Left cardiac atrium (tissue), 4 donors: ENCODE results near the gene UBE2H. TPM values are rescaled to one million over a fixed set of nuclear protein-coding genes. Genes with fewer than 3 reads are reported as not detected.
"Not testable (repeated sequence)": the region's sequence is repeated elsewhere in the genome, so short reads cannot be mapped to it uniquely, and the experiment has no call there.

ENCODE experiments used
- ATAC-seq, 2 donors: fragments of 200-7000 bp; cut with Tn5 transposase; one replicate each; pipeline ENCODE4 v1.9.1; 2020; ENCODE audit warnings: mild to moderate bottlenecking in 2 of 2, moderate library complexity in 2 of 2
- DNase-seq: peaks from one replicate; pipeline ENCODE4 v3.0.0-alpha.2; 2020
- intact Hi-C, 2 donors: fragments of 100-400 bp; cut with DNase I; formaldehyde crosslinking; loops; one replicate each; pipeline versions ENCODE4 v1.14.1 to v1.15.1; 2022 to 2023
- long read RNA-seq: library from polyadenylated mRNA; unstranded; transcript quantifications from one replicate; pipeline ENCODE4 v2.0.0, GENCODE V29; 2021
- total RNA-seq, 2 donors: library from RNA; stranded (reverse); fragmentation: NEBNext Ultra II Directional; extraction: Animal tissue kit (Norgen Biotek cat#: 25700); gene quantifications; one replicate each; pipeline ENCODE4 v1.2.1, GENCODE V29; 2021
- donor health status: DM: no; HTN: yes; CAD: no.
- donor health status: DM: no; HTN: yes; CAD: no; lungs with severe emphysema.
- donor health status: DM: yes; HTN: yes; CAD: no.
- donor health status: Dilated cardiomyopathy.

The UBE2H gene
- total RNA-seq, result 10 to 100 TPM; 65.5 to 77.8 TPM
- long read RNA-seq, full-length matches to known transcripts, result 2 of 11 reads
- long read RNA-seq, partial matches to known transcripts, result 0 of 11 reads
- long read RNA-seq, other reads (novel, unspliced or antisense), result 9 of 11 reads

- peak; percentile 91 to 93 for ATAC-seq
- intact Hi-C loops, result loop anchor here in 1 of 2 donors (5.0 kb wide), 1 partner anchor 86 kb away; no protein-coding TSS in a partner anchor
- peak; percentile 91 for DNase-seq
These were observed at the start of gene UBE2H for GRCh38 chr7:129952653-129953560. Gene UBE2H (minus strand): TSS chr7:129952960. CDS start chr7:129952555, 405 bp downstream.

- intact Hi-C loops, result no loop called here
- DNase-seq (no peak), ATAC-seq (no peak)
These were observed 45.7 kb upstream of the UBE2H start for GRCh38 chr7:129998446-129998845.

- intact Hi-C loops, result no loop called here
- ATAC-seq, result no peak
- no peak for DNase-seq
These were observed 44.5 kb upstream of the UBE2H start for GRCh38 chr7:129997285-129997684.

- no peak for DNase-seq
- ATAC-seq, result peak; percentile 59 to 71
These were observed 40.5 kb upstream of the UBE2H start for GRCh38 chr7:129993275-129993674.

DNA sequence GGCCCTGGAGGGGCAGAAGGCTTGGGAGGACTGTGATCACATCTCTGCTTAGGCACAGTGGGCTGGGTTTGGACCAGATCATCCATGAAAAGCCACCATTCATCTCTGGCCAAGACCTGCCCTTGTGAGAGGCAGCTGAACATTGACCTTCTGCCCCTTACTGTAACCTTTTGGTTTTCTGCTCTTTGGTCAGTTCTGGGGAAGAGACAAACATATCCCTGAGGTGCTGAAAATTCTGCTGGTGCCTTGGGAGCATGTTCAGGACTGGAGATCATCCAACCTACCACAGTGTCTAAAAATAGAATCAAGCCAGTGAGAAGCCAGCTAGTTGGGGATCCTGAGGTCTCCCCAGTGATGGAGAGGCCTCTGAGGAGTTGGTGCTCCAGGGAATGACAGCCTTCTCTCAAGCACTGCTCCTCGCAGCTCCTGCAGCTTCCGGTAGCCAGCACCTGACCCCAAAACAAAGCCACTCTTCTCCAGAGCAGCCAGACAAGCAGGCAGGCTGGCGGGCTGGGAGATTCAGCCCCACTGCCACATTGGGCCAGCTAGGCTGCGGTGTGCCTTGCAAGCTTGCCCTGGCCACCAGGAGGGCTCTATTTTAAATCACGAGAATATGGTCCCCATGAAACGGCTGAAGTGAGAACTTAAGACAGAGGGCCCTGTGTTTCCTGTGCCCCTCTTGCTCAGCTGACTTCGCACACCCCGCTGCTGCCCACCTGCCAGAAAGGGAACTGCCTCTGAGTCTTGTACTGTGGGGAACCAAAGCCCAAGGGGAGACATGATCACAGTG lies 37.8 kb upstream of the UBE2H start:
- intact Hi-C loops, result no loop called here
- peak; percentile 77 to 85 for ATAC-seq

More at GRCh38 chr7:129993275-129993674, 40.5 kb upstream of the UBE2H start:
- intact Hi-C loops, result no loop called here

DNA sequence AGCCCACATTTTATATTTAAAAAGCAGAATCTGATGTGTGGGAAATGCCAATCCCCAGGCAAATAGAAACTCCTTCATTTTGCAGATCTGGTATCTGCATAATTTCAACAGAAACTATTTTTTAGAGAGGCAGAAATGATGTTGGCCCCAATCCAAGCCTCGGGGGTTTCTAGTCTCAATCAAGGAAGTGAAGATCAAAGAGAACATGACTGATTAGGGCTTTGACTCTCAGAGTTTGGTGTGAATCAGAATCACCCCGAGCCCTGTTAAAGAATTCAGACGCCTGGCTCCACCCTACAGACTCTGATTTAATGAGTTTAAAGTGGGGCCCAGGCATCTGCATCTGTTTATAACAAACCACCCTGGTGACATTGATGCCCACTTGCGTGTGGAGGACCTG lies 36.7 kb upstream of the UBE2H start:
- ATAC-seq, result no peak
- intact Hi-C loops, result no loop called here
- no peak for DNase-seq

More for the DNA sequence above, 37.8 kb upstream of the UBE2H start:
- DNase-seq, result no peak

DNA sequence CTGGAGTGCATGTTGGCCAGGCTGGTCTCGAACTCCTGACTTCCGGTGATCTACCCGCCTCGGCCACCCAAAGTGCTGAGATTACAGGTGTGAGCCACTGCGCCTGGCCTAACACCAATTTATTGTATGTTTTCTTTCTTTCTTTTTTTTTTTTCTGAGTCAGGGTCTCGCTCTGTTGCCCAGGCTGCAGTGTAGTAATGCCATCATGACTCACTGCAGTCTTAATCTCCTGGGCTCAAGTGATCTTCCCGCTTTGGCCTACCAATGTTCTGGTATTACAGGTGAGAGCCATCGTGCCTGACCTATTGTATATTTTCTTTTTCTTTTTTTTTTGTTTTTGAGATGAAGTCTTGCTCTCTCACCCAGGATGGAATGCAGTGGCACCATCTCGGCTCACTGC lies 33.8 kb upstream of the UBE2H start:
- no peak for DNase-seq
- ATAC-seq, result no peak
- intact Hi-C loops, result no loop called here

- DNase-seq (no peak), ATAC-seq (no peak)
- intact Hi-C loops, result no loop called here
These were observed 27.9 kb upstream of the UBE2H start for GRCh38 chr7:129980667-129981066.

DNA sequence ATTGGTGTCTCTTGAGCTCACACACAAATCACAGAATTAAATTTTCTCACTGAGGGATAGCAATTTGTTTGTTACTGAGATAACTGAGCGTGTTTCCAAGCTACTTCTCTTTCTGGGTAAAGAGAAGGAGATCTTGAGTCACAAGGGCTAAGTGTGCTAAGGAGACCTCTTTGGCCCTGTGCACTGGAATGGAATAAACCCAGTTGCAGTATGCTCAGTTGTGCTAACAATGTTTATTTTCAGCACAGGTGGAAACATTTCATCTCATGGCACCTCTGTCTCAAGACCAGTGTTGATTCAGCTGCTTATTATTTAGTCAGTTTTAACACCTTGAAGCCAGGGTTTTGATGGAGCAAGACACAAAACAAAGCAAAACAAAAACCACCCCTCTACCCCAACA lies 22.5 kb upstream of the UBE2H start:
- no peak for ATAC-seq

GRCh38 chr7:129970816-129971215 lies 18.1 kb upstream of the UBE2H start:
- intact Hi-C loops, result no loop called here
- ATAC-seq, result peak in 1 of 2 donors; percentile 44
- no peak for DNase-seq

More for the DNA sequence above, 22.5 kb upstream of the UBE2H start:
- intact Hi-C loops, result no loop called here
- DNase-seq, result no peak

- DNase-seq (no peak), ATAC-seq (peak in 1 of 2 donors; percentile 67)
- intact Hi-C loops, result no loop called here
These were observed 17.2 kb upstream of the UBE2H start for GRCh38 chr7:129969881-129970446.

- intact Hi-C loops, result no loop called here
- ATAC-seq, result no peak
- DNase-seq, result no peak
These were observed 16.0 kb upstream of the UBE2H start for GRCh38 chr7:129968592-129969383.

DNA sequence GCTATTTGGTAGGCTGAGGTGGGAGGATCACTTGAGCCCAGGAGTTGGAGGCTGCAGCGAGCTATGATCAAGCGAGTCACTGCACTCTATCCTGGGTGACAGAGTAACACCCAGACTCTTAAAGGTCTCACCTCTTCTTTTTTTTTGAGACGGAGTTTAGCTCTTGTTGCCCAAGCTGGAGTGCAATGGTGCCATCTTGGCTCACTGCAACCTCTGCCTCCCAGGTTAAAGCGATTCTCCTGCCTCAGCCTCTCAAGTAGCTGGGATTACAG lies 7.4 kb upstream of the UBE2H start:
- ATAC-seq, DNase-seq, intact Hi-C loops: not testable (repeated sequence)

GRCh38 chr7:129959471-129960203 lies 6.9 kb upstream of the UBE2H start:
- ATAC-seq (no peak), DNase-seq (no peak)
- intact Hi-C loops, result no loop called here

DNA sequence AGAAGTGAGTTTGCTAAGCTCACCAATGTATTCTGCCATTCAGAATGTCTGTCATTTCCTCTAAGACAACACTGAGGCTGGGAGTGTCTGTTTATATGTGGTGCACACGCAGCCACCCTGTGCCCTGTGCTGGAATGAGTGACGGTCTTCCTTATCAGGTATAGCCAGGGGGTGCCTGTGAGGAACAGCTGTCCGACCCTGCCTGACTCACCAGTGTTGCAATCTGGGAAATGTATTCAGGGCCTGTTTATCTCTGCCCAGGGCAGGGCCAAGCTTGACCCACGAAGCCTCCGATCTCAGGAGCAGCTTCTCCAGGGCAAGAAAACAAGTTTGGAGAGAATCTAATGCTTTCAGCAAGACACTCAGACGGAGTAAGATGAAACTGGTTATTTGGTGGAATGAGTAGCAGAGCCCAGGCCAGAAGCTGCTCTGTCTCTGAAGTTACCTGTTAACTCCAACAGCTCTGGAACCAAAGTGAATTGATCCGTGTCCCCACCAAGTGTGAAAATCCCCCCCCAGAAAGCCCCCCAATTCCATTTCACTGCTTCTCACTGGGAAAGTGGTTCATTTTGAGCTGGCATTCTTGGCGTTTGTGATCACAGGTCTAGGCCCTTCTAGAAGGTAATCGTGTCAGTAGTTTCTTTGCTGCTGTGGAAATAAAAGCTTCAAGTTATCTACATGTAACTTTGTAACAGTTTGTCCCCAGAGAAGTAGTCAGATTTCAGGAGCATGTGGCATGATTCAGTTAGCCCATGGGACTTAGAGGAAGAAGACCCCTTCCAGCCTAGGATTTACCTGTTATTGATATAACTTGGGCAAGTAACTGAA lies 6.1 kb upstream of the UBE2H start:
- peak; percentile 85 to 99 for ATAC-seq
- peak; percentile 75 for DNase-seq
- intact Hi-C loops, result no loop called here

DNA sequence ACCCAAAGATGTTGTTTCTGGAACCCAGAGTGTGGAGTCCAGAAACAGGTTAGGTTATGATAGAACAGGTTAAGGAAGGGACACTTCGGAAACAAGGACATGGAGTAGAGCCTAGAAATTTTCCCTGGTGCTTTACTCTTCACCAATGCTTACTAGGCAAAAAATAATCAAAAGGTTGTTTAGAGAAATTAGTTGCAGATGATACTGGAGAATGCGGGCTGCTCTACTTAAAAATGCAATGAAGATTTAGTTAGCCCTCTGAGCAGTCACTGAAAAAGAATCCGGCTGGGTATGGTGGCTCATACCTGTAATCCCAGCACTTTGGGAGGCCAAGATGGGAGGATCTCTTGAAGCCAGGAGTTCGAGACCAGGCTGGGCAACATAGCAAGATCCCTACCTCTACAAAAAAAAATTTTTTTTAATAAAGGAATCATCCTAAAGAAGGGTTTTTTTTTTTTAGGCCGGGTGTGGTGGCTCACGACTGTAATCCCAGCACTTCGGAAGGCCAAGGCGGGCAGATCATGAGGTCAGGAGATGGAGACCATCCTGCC lies 3.3 kb upstream of the UBE2H start:
- intact Hi-C loops, result no loop called here
- no peak for ATAC-seq
- no peak for DNase-seq

DNA sequence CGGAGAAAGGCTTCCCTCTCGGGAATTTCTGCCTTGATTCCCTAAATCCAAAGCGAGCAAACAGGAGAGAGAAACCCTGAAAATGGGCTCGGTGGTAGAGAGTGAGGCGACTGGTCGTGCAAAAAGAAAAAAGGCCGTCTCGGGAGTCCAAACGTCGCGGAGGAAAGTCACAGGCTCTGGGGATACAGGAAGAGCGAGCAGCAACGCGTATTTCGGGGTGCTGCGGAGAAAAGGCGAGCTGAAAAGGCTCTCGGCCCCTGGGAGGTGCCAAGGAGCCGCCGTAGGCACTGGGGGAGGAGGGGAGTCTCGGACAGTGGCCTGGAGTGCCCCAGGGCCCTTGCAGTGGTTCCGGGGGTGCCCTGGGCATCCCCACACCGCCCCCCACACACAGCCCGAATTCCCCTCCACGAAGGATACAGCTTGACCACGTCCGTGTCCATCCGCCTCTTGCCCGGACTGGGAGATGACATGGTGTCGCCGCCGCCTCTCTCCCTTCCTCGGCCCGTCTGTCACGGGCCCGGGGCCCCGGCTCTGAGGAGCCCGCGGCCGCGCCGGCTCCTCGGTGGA lies 591 bp downstream of the UBE2H start:
- intact Hi-C loops, result loop anchor here in 1 of 2 donors (5.0 kb wide), 1 partner anchor 85 kb away; no protein-coding TSS in a partner anchor
- peak; percentile 52 for DNase-seq
- peak; percentile 49 to 51 for ATAC-seq
